Adrenal gland (tissue), 12 donors: ENCODE data around the gene KHK. TPM values are rescaled to one million over a fixed set of nuclear protein-coding genes. Genes with fewer than 3 reads are reported as not detected.

Experiments used
- DNase-seq, 7 donors: peaks; one replicate each; pipeline ENCODE4 v3.0.0-alpha.2; 2019 to 2020
- H3K27ac ChIP-seq, 5 donors: fragments of 200-600 bp; sonication (generic) in 4 of 5; 1 replicate in 3 of 5; 2 replicates in 2 of 5; pipeline versions ENCODE4 v1.5.1 to v1.8.0; 2016 to 2020; ENCODE audit warnings: mild to moderate bottlenecking in 1 of 5
- H3K27me3 ChIP-seq: fragments of 200-600 bp; 2 replicates; pipeline ENCODE4 v1.8.0; 2021
- H3K36me3 ChIP-seq, 2 donors: fragments of 200-600 bp; replicated peaks in 1 of 2; 1 replicate in 1 of 2; 2 replicates in 1 of 2; pipeline versions ENCODE4 v1.5.1 to v1.8.0; 2018 to 2022
- H3K4me1 ChIP-seq, 2 donors: fragments of 200-600 bp; replicated peaks in 1 of 2; 1 replicate in 1 of 2; 2 replicates in 1 of 2; pipeline versions ENCODE4 v1.5.1 to v1.8.0; 2018 to 2021
- H3K4me3 ChIP-seq, 4 donors: fragments of 200-600 bp; sonication (generic) in 3 of 4; one replicate each; pipeline ENCODE4 v1.5.1; 2016 to 2018
- H3K9me3 ChIP-seq, 3 donors: fragments of 200-600 bp; sonication (generic) in 1 of 3; replicated peaks in 1 of 3; 1 replicate in 2 of 3; 2 replicates in 1 of 3; pipeline versions ENCODE4 v1.5.1 to v1.8.0; 2016 to 2021
- POLR2A ChIP-seq, 2 donors: fragments of 450-650 bp; IDR thresholded peaks; one replicate each; pipeline ENCODE4 v1.6.1; 2017; ENCODE audit warnings: antibody characterized with exemption in 2 of 2, mild to moderate bottlenecking in 2 of 2, moderate library complexity in 1 of 2
- WGBS, 4 donors: extraction: QIAGEN DNeasy Blood & Tissue Kit in 2 of 4; methylation state at CpG; one replicate each; pipeline versions ENCODE4 v1.1.5 to v1.1.7; 2013 to 2017; 5-methylcytosine and 5-hydroxymethylcytosine counted together
- intact Hi-C, 2 donors: fragments of 100-400 bp; cut with DNase I; formaldehyde crosslinking; loops; one replicate each; pipeline versions ENCODE4 v1.14.1 to v1.15.0; 2022 to 2023
- polyA plus RNA-seq, 3 donors: library from polyadenylated mRNA; stranded (reverse); fragments of 200-250 nt in 2 of 3; fragments of 350-450 nt in 1 of 3; fragmentation: Illumina TruSeq in 1 of 3; extraction: RNeasy Lipid Tissue Mini Kit (QIAGEN cat#74804) in 1 of 3; gene quantifications; one replicate each; pipeline ENCODE4 v1.2.3, GENCODE V29; 2013 to 2014
- total RNA-seq, 9 donors: library from RNA; depleted of rRNA in 4 of 9; stranded (reverse); fragments of >200 nt in 4 of 9; fragments of 120-200 nt in 1 of 9; fragmentation: NEBNext Ultra II Directional in 1 of 9; extraction: Animal tissue kit (Norgen Biotek cat#: 25700) in 1 of 9; gene quantifications; one replicate each; pipeline versions ENCODE4 v1.1.0 to v1.2.4, GENCODE V29; 2013 to 2023
- TF ChIP-seq, protein P1 (sequence below), 6 experiments: fragments of 450-650 bp in 4 of 6; fragments of 200-600 bp in 2 of 6; sonication (generic) in 1 of 6; IDR thresholded peaks; 1 replicate in 5 of 6; 2 replicates in 1 of 6; pipeline versions ENCODE4 v1.5.1 to v1.8.0; 2016 to 2021; ENCODE audit warnings: antibody characterized with exemption in 6 of 6, mild to moderate bottlenecking in 2 of 6, moderate library complexity in 1 of 6
- donor health status: healthy with polysubstance abuse.
- donor health status: Bipolar disorder and iron deficiency.
- donor health status: DM: yes; HTN: yes; CAD: no.
- donor health status: DM: no; HTN: no; CAD: no.
- donor health status: DM: no; HTN: no; CAD: no.
- donor health status: DM: yes; HTN: yes; CAD: no.

Gene KHK
- total and polyA plus RNA-seq, 12 donors = 3.3 to 14.4 (median 6.9) TPM

DNA sequence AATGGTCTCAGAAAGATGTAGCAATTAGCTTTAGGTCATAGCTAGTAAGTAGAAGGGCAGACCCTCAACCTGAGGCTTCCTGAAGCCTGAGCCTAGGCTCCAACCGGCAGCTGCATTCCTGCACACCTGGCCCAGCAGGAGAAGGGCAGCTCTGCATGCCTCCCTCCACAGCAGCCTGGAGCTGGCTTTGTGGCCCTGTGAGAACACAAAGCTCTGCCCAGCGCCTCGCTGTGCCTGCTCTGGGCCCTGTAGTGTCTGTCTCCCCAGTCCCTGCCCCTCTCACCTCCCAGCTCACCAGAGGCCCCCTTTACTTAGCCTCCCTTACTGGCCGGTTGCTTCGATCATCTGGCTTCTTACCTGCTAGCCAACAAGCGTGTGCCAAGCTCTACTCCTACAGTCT lies 47.1 kb upstream of the KHK start:
- Histone ChIP-seq H3K36me3 (peaks cover 0 to 70% of the 10 kb centered on the region in 2 donors), H3K4me3 (no peak overlapping the region), H3K27me3 (no peaks in the 10 kb centered on the region), H3K4me1 (peaks cover 6 to 19% of the 10 kb centered on the region in 2 donors), H3K9me3 (no peaks in the 10 kb centered on the region), H3K27ac (no peak overlapping the region)
- TF ChIP-seq, protein P1, sequence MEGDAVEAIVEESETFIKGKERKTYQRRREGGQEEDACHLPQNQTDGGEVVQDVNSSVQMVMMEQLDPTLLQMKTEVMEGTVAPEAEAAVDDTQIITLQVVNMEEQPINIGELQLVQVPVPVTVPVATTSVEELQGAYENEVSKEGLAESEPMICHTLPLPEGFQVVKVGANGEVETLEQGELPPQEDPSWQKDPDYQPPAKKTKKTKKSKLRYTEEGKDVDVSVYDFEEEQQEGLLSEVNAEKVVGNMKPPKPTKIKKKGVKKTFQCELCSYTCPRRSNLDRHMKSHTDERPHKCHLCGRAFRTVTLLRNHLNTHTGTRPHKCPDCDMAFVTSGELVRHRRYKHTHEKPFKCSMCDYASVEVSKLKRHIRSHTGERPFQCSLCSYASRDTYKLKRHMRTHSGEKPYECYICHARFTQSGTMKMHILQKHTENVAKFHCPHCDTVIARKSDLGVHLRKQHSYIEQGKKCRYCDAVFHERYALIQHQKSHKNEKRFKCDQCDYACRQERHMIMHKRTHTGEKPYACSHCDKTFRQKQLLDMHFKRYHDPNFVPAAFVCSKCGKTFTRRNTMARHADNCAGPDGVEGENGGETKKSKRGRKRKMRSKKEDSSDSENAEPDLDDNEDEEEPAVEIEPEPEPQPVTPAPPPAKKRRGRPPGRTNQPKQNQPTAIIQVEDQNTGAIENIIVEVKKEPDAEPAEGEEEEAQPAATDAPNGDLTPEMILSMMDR (IDR thresholded peaks at IDR 0.05) = no peak
- TF ChIP-seq POLR2A (IDR thresholded peaks at IDR 0.05) = no peak
- WGBS, 4 donors = 91 to 96% (median 94%) methylated on average over 4 to 6 of the region's 6 CpGs
- no peak for DNase-seq
- intact Hi-C loops = loop anchor here in 1 of 2 donors (10.0 kb wide), 1 partner anchor 45 kb away; the partner anchor contains the start of gene KHK

- no peak for TF ChIP-seq POLR2A (IDR thresholded peaks at IDR 0.05)
- TF ChIP-seq, protein P1 (IDR thresholded peaks at IDR 0.05) = no peak
- Histone ChIP-seq H3K9me3 (no peaks in the 10 kb centered on the region), H3K27me3 (no peaks in the 10 kb centered on the region), H3K27ac (no peak overlapping the region), H3K4me3 (no peak overlapping the region), H3K36me3 (peaks cover 0 to 69% of the 10 kb centered on the region in 2 donors), H3K4me1 (peaks cover 6 to 15% of the 10 kb centered on the region in 2 donors)
- intact Hi-C loops = loop anchor here in 1 of 2 donors (10.0 kb wide), 1 partner anchor 45 kb away; the partner anchor contains the start of gene KHK
- no peak for DNase-seq
- 95 to 97% (median 96%) methylated on average over 7 of the region's 7 CpGs for WGBS, 4 donors
Observed at GRCh38 chr2:27039871-27040270, 46.7 kb upstream of the KHK start.

DNA sequence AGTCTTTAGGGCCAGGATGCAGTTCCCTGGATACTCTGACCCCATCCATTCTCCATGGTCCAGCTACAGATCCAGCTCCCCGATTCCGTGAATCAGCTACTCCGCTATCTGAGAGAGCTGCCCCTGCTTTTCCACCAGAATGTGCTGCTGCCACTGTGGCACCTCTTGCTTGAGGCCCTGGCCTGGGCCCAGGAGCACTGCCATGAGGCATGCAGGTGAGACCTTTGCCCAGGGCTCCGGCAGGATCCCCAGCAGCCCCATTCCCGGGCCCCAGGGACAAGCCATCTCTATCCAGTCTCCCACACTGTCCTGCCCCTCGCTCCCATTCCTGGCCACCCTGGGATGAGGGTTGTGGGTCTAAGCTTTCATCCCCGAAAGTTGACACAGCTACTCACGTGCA lies 46.3 kb upstream of the KHK start:
- Histone ChIP-seq H3K4me3 (no peak overlapping the region), H3K27ac (no peak overlapping the region), H3K4me1 (peaks cover 6 to 13% of the 10 kb centered on the region in 2 donors), H3K27me3 (no peaks in the 10 kb centered on the region), H3K9me3 (no peaks in the 10 kb centered on the region), H3K36me3 (peaks cover 0 to 64% of the 10 kb centered on the region in 2 donors)
- intact Hi-C loops = no loop called here
- no peak for TF ChIP-seq POLR2A (IDR thresholded peaks at IDR 0.05)
- TF ChIP-seq, protein P1 (IDR thresholded peaks at IDR 0.05) = no peak
- no peak for DNase-seq
- 94 to 97% (median 96%) methylated on average over 7 to 8 of the region's 8 CpGs for WGBS, 4 donors

- peak in 2 of 7 donors; percentile 40 to 51 for DNase-seq
- H3K36me3 ChIP-seq = peaks cover 0 to 50% of the 10 kb centered on the region in 2 donors
- intact Hi-C loops = no loop called here
Observed at GRCh38 chr2:27041752-27042151, 44.8 kb upstream of the KHK start.

More at GRCh38 chr2:27041752-27042151, 44.8 kb upstream of the KHK start:
- Histone ChIP-seq H3K9me3 (no peaks in the 10 kb centered on the region), H3K27ac (peak overlapping the region in 2 of 5 donors; percentile 10 to 52), H3K27me3 (no peaks in the 10 kb centered on the region), H3K4me1 (peaks cover 6 to 13% of the 10 kb centered on the region in 2 donors), H3K4me3 (no peak overlapping the region)
- no peak for TF ChIP-seq POLR2A (IDR thresholded peaks at IDR 0.05)
- TF ChIP-seq, protein P1 (IDR thresholded peaks at IDR 0.05) = no peak
- WGBS, 4 donors = 25 to 42% (median 38%) methylated on average over 5 of the region's 5 CpGs
